ENCODE data around the gene MLX.

Gene MLX

GRCh38 chr17:42547001-42547461, 19.9 kb upstream of the MLX start:
- Histone ChIP-seq H3K4me3 (ENCODE audit: low read length, poor library complexity, severe bottlenecking) (no peak overlapping the region), H3K9me3 (ENCODE audit: insufficient read depth, low read depth, low read length) (no peaks in the 10 kb centered on the region), H2AFZ (ENCODE audit: low read length) (no peak overlapping the region), H3K4me1 (ENCODE audit: insufficient read depth, low read length, poor library complexity, severe bottlenecking) (no peaks in the 10 kb centered on the region), H3K27me3 (ENCODE audit: insufficient read depth, low read length, poor library complexity, severe bottlenecking) (no peaks in the 10 kb centered on the region), H3K4me2 (ENCODE audit: low read depth, low read length, poor library complexity, severe bottlenecking) (no peak overlapping the region), H3K36me3 (ENCODE audit: insufficient read depth, low read length) (no peaks in the 10 kb centered on the region; the same call in 1 of the 2 replicates), H3K9ac (ENCODE audit: low read depth, low read length, poor library complexity, severe bottlenecking) (no peak overlapping the region), H3K9me2 (replicated peaks; ENCODE audit: low read depth, low read length) (no peaks in the 10 kb centered on the region), H4K20me1 (ENCODE audit: insufficient read depth, low read length, poor library complexity, severe bottlenecking) (peaks cover 3% of the 10 kb centered on the region), H3F3A (ENCODE audit: low read depth) (no peaks in the 10 kb centered on the region), H3K79me2 (ENCODE audit: insufficient read depth, low read length) (no peaks in the 10 kb centered on the region; the same call in 1 of the 2 replicates)
- TF ChIP-seq CTCF (conservative IDR thresholded peaks at IDR 0.05; ENCODE audit: low read length): no peak
- no peak for TF ChIP-seq EZH2phosphoT487 (IDR thresholded peaks at IDR 0.05; ENCODE audit: borderline replicate concordance)

GRCh38 chr17:42547698-42548069, 19.2 kb upstream of the MLX start:
- no peak overlapping the region for H3K4me2 ChIP-seq (ENCODE audit: low read depth, low read length, poor library complexity, severe bottlenecking)
- no peak overlapping the region for H3K9ac ChIP-seq (ENCODE audit: low read depth, low read length, poor library complexity, severe bottlenecking)

GRCh38 chr17:42548070-42548837, 18.6 kb upstream of the MLX start:
- no peaks in the 10 kb centered on the region for H3K27me3 ChIP-seq (ENCODE audit: insufficient read depth, low read length, poor library complexity, severe bottlenecking)
- peaks cover 5% of the 10 kb centered on the region; the same call in 1 of the 2 replicates for H3K79me2 ChIP-seq (ENCODE audit: insufficient read depth, low read length)
- TF ChIP-seq EZH2phosphoT487 (IDR thresholded peaks at IDR 0.05; ENCODE audit: borderline replicate concordance) (no peak), CTCF (conservative IDR thresholded peaks at IDR 0.05; ENCODE audit: low read length) (no peak)
- H3K9me3 ChIP-seq (ENCODE audit: insufficient read depth, low read depth, low read length): no peaks in the 10 kb centered on the region
- H3K9me2 ChIP-seq (replicated peaks; ENCODE audit: low read depth, low read length): no peaks in the 10 kb centered on the region
- peaks cover 2% of the 10 kb centered on the region for H3K4me1 ChIP-seq (ENCODE audit: insufficient read depth, low read length, poor library complexity, severe bottlenecking)
- H3K4me2 ChIP-seq (ENCODE audit: low read depth, low read length, poor library complexity, severe bottlenecking): no peak overlapping the region
- H3K4me3 ChIP-seq (ENCODE audit: low read length, poor library complexity, severe bottlenecking): no peak overlapping the region
- H3F3A ChIP-seq (ENCODE audit: low read depth): no peaks in the 10 kb centered on the region
- H3K9ac ChIP-seq (ENCODE audit: low read depth, low read length, poor library complexity, severe bottlenecking): no peak overlapping the region
- H2AFZ ChIP-seq (ENCODE audit: low read length): no peak overlapping the region
- H4K20me1 ChIP-seq (ENCODE audit: insufficient read depth, low read length, poor library complexity, severe bottlenecking): peaks cover 5% of the 10 kb centered on the region
- no peaks in the 10 kb centered on the region; the same call in 1 of the 2 replicates for H3K36me3 ChIP-seq (ENCODE audit: insufficient read depth, low read length)

More at GRCh38 chr17:42547698-42548069, 19.2 kb upstream of the MLX start:
- H3F3A ChIP-seq (ENCODE audit: low read depth): no peaks in the 10 kb centered on the region
- no peaks in the 10 kb centered on the region; the same call in 1 of the 2 replicates for H3K36me3 ChIP-seq (ENCODE audit: insufficient read depth, low read length)
- no peaks in the 10 kb centered on the region; the same call in 1 of the 2 replicates for H3K79me2 ChIP-seq (ENCODE audit: insufficient read depth, low read length)
- H4K20me1 ChIP-seq (ENCODE audit: insufficient read depth, low read length, poor library complexity, severe bottlenecking): peaks cover 3% of the 10 kb centered on the region
- H3K9me2 ChIP-seq (replicated peaks; ENCODE audit: low read depth, low read length): no peaks in the 10 kb centered on the region
- TF ChIP-seq CTCF (conservative IDR thresholded peaks at IDR 0.05; ENCODE audit: low read length) (no peak), EZH2phosphoT487 (IDR thresholded peaks at IDR 0.05; ENCODE audit: borderline replicate concordance) (no peak)
- no peaks in the 10 kb centered on the region for H3K27me3 ChIP-seq (ENCODE audit: insufficient read depth, low read length, poor library complexity, severe bottlenecking)
- no peaks in the 10 kb centered on the region for H3K4me1 ChIP-seq (ENCODE audit: insufficient read depth, low read length, poor library complexity, severe bottlenecking)
- no peaks in the 10 kb centered on the region for H3K9me3 ChIP-seq (ENCODE audit: insufficient read depth, low read depth, low read length)
- H2AFZ ChIP-seq (ENCODE audit: low read length): no peak overlapping the region
- no peak overlapping the region for H3K4me3 ChIP-seq (ENCODE audit: low read length, poor library complexity, severe bottlenecking)
